GM12878 (cell line): Measurements from ENCODE around the gene CHRM2.

Source experiments
- BHLHE40 ChIP-seq, 2 experiments: fragments of 450-650 bp in 1 of 2; IDR thresholded peaks; 2 replicates each; pipeline ENCODE4 v1.6.1; 2011 to 2017; ENCODE audit warnings: low read depth in 2 of 2, borderline replicate concordance in 1 of 2, improper control_type of control experiment in 1 of 2, low read length in 1 of 2, mild to moderate bottlenecking in 1 of 2
- EP300 ChIP-seq, 2 experiments: fragments of 150-350 bp in 1 of 2; IDR thresholded peaks; 2 replicates each; pipeline ENCODE4 v1.6.1; 2011 to 2012; ENCODE audit warnings: low read depth in 2 of 2, low read length in 2 of 2, borderline replicate concordance in 1 of 2, improper control_type of control experiment in 1 of 2, inconsistent platforms in 1 of 2; ENCODE audit not compliant: control insufficient read depth in 1 of 2
- MAX ChIP-seq: IDR thresholded peaks from 2 replicates; pipeline ENCODE4 v1.6.1; 2012; ENCODE audit warnings: low read depth, low read length, improper control_type of control experiment
- REST ChIP-seq: IDR thresholded peaks from 2 replicates; pipeline ENCODE4 v1.6.1; 2012; ENCODE audit warnings: mild to moderate bottlenecking, low read depth, low read length

DNA sequence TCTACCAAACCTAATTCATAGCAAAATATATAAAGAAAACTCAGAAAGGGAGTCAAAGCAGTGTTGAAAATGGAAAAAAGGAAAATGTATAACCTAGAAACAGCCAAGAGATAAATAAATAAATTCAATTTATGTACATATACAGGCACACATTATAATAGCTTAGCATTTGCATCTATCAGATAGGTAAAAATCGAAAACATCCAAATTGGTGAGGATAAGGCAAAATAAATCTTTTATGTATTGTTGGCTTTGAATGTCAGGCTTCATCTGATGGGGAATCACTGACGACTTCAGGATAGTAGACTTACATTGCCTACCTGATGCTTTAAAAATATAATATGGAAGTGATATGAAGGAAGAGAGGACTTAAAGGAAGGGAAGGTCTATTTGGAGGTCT is 20.6 kb upstream of the CHRM2 start:
- no peak for TF ChIP-seq MAX
- no peak for TF ChIP-seq EP300 (IDR thresholded peaks at IDR 0.05; ENCODE audit: borderline replicate concordance in 1 of 2, control insufficient read depth in 1 of 2, low read depth in 2 of 2, low read length in 2 of 2)
- TF ChIP-seq REST, result no peak
- TF ChIP-seq BHLHE40 (IDR thresholded peaks at IDR 0.05; ENCODE audit: borderline replicate concordance in 1 of 2, low read depth in 2 of 2, low read length in 1 of 2), result no peak
